BJ (cell line): Measurements from ENCODE around the gene WNT11. TPM values are rescaled to one million over a fixed set of nuclear protein-coding genes. Genes with fewer than 3 reads are reported as not detected.

Experiments
- CTCF ChIA-PET: fragments of 350-600 bp; formaldehyde crosslinking; extraction: SDS; loops from one replicate; lab custom pipeline; 2021; ENCODE audit warnings: antibody characterized with exemption, inconsistent platforms; lab: Yijun Ruan, JAX
- POLR2A ChIA-PET: fragments of 300-600 bp; sonication (Branson Sonifier 250); formaldehyde crosslinking; extraction: SDS; loops from one replicate; lab custom pipeline; 2021; ENCODE audit warnings: antibody characterized with exemption; lab: Charles Lee
- DNase-seq: peaks from one replicate; pipeline ENCODE4 v3.0.0-alpha.2; 2011; ENCODE audit warnings: low read depth
- H3K27me3 ChIP-seq: 2 replicates; pipeline ENCODE4 v1.6.0; 2011; ENCODE audit warnings: low read length; ENCODE audit not compliant: control insufficient read depth, insufficient read depth
- H3K36me3 ChIP-seq: 2 replicates; pipeline ENCODE4 v1.5.1; 2011; ENCODE audit warnings: low read length; ENCODE audit not compliant: control insufficient read depth, insufficient read depth
- H3K4me3 ChIP-seq: 2 replicates; pipeline ENCODE4 v1.5.1; 2011; ENCODE audit warnings: low read depth, mild to moderate bottlenecking, control low read depth, low read length
- CTCF ChIP-seq: IDR thresholded peaks from 2 replicates; pipeline ENCODE4 v1.5.1; 2011; ENCODE audit warnings: low read depth, mild to moderate bottlenecking, control low read depth, inconsistent platforms, low read length, moderate library complexity; ENCODE audit not compliant: insufficient read depth
- polyA plus RNA-seq: library from polyadenylated mRNA; depleted of rRNA; stranded (reverse); fragments of >200 nt; gene quantifications from 2 replicates; pipeline ENCODE4 v1.2.3, GENCODE V29; 2011

The WNT11 gene
- polyA plus RNA-seq, 1 experiment: 0.25 TPM

- no peaks in the 10 kb centered on the region for H3K36me3 ChIP-seq
- no peak overlapping the region for H3K4me3 ChIP-seq
- DNase-seq: no peak
- POLR2A ChIA-PET: no interaction called here
- H3K27me3 ChIP-seq: peaks cover 25% of the 10 kb centered on the region
- no peak for TF ChIP-seq CTCF
- CTCF ChIA-PET: no interaction called here
Measured at GRCh38 chr11:76241243-76242000, 35.1 kb upstream of the WNT11 start.

DNA sequence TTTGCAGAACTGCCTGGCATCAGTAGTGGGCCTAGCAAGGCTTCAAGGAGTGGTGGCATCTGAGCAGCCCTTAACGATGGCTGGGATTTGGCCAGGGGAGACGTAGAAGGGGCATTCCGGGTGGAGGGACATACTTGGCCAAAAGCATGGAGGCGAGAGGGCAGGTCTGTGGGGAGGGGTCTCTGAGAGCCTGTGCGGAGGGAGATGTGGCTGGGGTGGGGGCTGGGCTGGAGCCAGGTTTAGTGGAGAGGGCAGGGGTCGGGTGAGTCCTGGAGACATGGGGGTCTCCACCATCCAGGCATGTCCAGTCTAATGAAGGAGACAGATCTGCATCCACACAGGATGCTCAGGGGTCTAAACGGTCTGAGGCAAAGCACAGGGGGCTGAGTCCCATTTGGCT, 34.4 kb upstream of the WNT11 start:
- no peak for TF ChIP-seq CTCF
- POLR2A ChIA-PET: no interaction called here

GRCh38 chr11:76240161-76240540, 33.8 kb upstream of the WNT11 start:
- TF ChIP-seq CTCF: no peak
- Histone ChIP-seq H3K4me3 (no peak overlapping the region), H3K27me3 (peaks cover 25% of the 10 kb centered on the region), H3K36me3 (no peaks in the 10 kb centered on the region)
- CTCF ChIA-PET: interaction anchor here (1.3 kb wide), 1 partner anchor 32 kb away, joined by 6 read pairs; no protein-coding TSS in a partner anchor
- POLR2A ChIA-PET: no interaction called here
- no peak for DNase-seq

More for the DNA sequence above, 34.4 kb upstream of the WNT11 start:
- CTCF ChIA-PET: interaction anchor here (1.3 kb wide), 1 partner anchor 33 kb away, joined by 6 read pairs; no protein-coding TSS in a partner anchor
- Histone ChIP-seq H3K4me3 (no peak overlapping the region), H3K36me3 (no peaks in the 10 kb centered on the region), H3K27me3 (peaks cover 25% of the 10 kb centered on the region)
- DNase-seq: no peak

DNA sequence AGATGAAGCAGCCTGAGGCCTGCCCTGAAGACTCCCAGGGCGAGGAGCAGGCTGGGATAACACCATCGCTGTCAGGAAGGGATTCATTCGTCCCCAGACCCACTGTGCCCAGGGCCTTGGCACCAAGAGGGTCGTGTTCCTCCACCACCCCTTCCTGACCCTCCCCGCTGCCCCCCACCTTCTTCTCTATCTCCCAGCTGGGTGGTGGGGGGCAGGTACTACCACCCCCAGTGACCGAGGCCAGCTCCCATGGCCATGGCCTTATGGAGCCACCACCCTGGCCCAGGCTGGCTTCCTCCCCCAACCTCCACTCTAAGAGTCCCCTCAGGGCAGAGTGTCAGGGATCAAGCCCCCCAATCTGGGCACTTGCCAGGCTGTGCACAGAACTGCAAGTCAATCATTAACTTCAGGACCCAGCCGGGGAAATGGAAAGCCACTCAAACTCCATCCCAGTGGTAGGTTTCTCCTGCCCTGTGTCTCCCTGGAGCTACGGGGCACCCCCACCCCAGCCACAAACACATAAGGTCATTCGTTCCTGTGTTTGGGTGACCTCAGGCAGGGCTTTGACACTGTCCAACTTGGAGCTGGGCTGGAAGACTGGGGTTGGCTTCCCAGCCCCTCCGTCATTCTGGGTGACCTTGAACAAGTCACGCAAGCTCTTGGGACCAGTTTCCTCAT, 33.3 kb upstream of the WNT11 start:
- Histone ChIP-seq H3K4me3 (no peak overlapping the region), H3K27me3 (peaks cover 22% of the 10 kb centered on the region), H3K36me3 (no peaks in the 10 kb centered on the region)
- ChIA-PET CTCF (interaction anchor here (1.3 kb wide), 1 partner anchor 31 kb away, joined by 6 read pairs; no protein-coding TSS in a partner anchor), POLR2A (no interaction called here)
- no peak for DNase-seq
- TF ChIP-seq CTCF: no peak

DNA sequence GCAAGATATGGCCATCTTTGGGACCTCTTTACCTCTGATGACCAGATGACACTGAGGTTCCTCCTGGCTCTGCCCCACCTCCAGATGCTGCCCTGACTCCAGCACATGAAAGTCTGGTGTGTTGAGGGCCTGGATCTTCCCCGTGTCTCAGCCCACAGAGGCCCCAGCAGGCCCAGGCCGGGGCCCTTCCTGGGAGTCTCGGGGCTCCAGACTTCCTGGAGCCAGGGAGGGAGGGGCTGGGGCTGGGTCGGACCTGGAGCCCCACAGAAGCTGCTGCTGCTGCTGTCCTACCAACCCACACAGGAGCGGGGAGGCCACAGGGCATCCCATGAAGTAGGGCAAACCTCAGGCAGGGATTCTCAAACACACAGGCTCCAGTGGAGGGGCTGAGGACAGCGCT, 32.2 kb upstream of the WNT11 start:
- Histone ChIP-seq H3K36me3 (no peaks in the 10 kb centered on the region), H3K27me3 (peaks cover 13% of the 10 kb centered on the region), H3K4me3 (no peak overlapping the region)
- no peak for DNase-seq
- POLR2A ChIA-PET: interaction anchor here (0.6 kb wide), 1 partner anchor 107 kb away, joined by 3 read pairs; no protein-coding TSS in a partner anchor
- no peak for TF ChIP-seq CTCF
- CTCF ChIA-PET: interaction anchor here (0.6 to 1.2 kb wide), 2 partner anchors 30 to 80 kb away, joined by 3 to 4 read pairs; no protein-coding TSS in a partner anchor
